ENCODE data around the gene LTO1. TPM values are rescaled to one million over a fixed set of nuclear protein-coding genes. Genes with fewer than 3 reads are reported as not detected.

The LTO1 gene
- total RNA-seq, 4 donors from 2014 or later, result 23.5 to 40.0 (median 26.9) TPM

- no peaks in the 10 kb centered on the region for H3K27me3 ChIP-seq
- no peak overlapping the region for H3K4me3 ChIP-seq (replicated peaks in 1 of 3)
- 51 to 68% methylated on average over 4 to 6 of the region's 6 CpGs for WGBS, 2 donors
- no peaks in the 10 kb centered on the region for H3K36me3 ChIP-seq
- no peak for TF ChIP-seq CTCF (IDR thresholded peaks at IDR 0.05)
- no peak for TF ChIP-seq POLR2A (IDR thresholded peaks at IDR 0.05)
- no peak overlapping the region for H3K27ac ChIP-seq
- intact Hi-C loops (cut with DNase I), result no loop called here
- no peaks in the 10 kb centered on the region for H3K9me3 ChIP-seq
- H3K4me1 ChIP-seq, result no peaks in the 10 kb centered on the region
- DNase-seq, result no peak
Measured at GRCh38 chr11:69716891-69717747, 42.0 kb upstream of the LTO1 start.

GRCh38 chr11:69716099-69716498 is 40.9 kb upstream of the LTO1 start:
- H3K4me3 ChIP-seq (replicated peaks in 1 of 3), result no peak overlapping the region
- TF ChIP-seq CTCF (IDR thresholded peaks at IDR 0.05) (no peak), POLR2A (IDR thresholded peaks at IDR 0.05) (no peak)
- 71 to 73% methylated on average over 11 of the region's 11 CpGs for WGBS, 2 donors
- H3K27ac ChIP-seq, result no peak overlapping the region
- H3K4me1 ChIP-seq, result no peaks in the 10 kb centered on the region
- H3K9me3 ChIP-seq, result no peaks in the 10 kb centered on the region
- no peak for DNase-seq
- H3K27me3 ChIP-seq, result no peaks in the 10 kb centered on the region
- intact Hi-C loops (cut with DNase I), result no loop called here
- no peaks in the 10 kb centered on the region for H3K36me3 ChIP-seq

GRCh38 chr11:69715446-69715845 is 40.3 kb upstream of the LTO1 start:
- H3K4me1 ChIP-seq, result no peaks in the 10 kb centered on the region
- H3K36me3 ChIP-seq, result no peaks in the 10 kb centered on the region
- TF ChIP-seq POLR2A (IDR thresholded peaks at IDR 0.05), result no peak
- no peak for TF ChIP-seq CTCF (IDR thresholded peaks at IDR 0.05)
- no peaks in the 10 kb centered on the region for H3K27me3 ChIP-seq
- intact Hi-C loops (cut with DNase I), result no loop called here
- no peak overlapping the region for H3K27ac ChIP-seq
- no peak for DNase-seq
- H3K9me3 ChIP-seq, result no peaks in the 10 kb centered on the region
- WGBS, 2 donors, result 79 to 80% methylated on average over 14 to 19 of the region's 19 CpGs
- no peak overlapping the region for H3K4me3 ChIP-seq (replicated peaks in 1 of 3)

- no peaks in the 10 kb centered on the region for H3K27me3 ChIP-seq
- H3K4me1 ChIP-seq, result no peaks in the 10 kb centered on the region
- no peak overlapping the region for H3K27ac ChIP-seq
- no peaks in the 10 kb centered on the region for H3K36me3 ChIP-seq
- TF ChIP-seq POLR2A (IDR thresholded peaks at IDR 0.05) (no peak), CTCF (IDR thresholded peaks at IDR 0.05) (no peak)
- H3K9me3 ChIP-seq, result no peaks in the 10 kb centered on the region
- intact Hi-C loops (cut with DNase I), result no loop called here
- no peak overlapping the region for H3K4me3 ChIP-seq (replicated peaks in 1 of 3)
- WGBS, 2 donors, result 72 to 76% methylated on average over 21 to 22 of the region's 28 CpGs
- no peak for DNase-seq
Measured at GRCh38 chr11:69711822-69712801, 37.0 kb upstream of the LTO1 start.
